Measurements from ENCODE around the gene MED9.

DNA sequence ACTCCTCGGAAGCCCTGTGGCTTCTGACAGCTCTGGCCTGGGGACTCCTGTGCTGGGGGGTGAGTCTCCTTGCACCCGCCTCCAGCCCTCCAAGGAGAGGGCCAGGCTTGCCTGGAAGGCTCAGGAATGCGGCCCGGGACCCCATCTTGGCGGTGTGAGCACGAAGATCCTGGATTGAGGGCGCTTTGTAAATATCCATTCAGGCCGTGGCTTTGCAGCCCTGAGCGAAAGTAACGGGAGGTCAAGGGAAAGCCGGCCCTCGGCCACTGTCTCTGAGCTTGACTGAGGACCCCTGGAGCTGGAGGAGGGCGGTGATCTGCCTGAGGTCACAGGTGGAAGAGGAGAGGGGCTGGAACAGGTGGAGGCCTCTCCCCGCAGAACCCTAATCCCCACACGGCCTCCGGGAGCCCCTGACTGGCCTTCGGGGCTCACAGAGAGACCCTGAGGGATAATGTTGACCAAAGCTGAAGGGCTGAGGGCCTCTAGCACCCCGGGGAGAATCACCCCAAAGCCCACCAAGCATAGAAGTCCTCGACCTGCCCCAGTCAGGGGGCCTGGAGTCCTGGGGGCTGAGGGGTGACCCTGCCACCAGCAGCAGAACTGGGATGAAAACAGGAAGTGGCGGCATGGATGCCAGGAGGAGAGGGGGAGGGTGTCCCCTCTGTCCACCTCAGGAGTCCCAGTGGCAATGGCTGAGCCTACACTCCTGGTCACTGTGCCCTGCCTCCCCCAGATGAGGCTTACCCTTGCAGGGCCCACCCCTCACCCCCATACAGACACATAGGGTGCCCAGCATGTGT lies 27.7 kb downstream of the MED9 start:
- TF ChIP-seq POLR2A (IDR thresholded peaks at IDR 0.05) (no peak), CTCF (IDR thresholded peaks at IDR 0.05) (no peak), POLR2AphosphoS5 (IDR thresholded peaks at IDR 0.05) (no peak)
